ENCODE results near the gene S100A4. TPM values are rescaled to one million over a fixed set of nuclear protein-coding genes. Genes with fewer than 3 reads are reported as not detected.
"Not testable (repeated sequence)": the region's sequence is repeated elsewhere in the genome, so short reads cannot be mapped to it uniquely, and the experiment has no call there.

S100A4 gene
- polyA plus RNA-seq = 1,000 to 10,000 TPM in 1 of 3 donors, 100 to 1,000 TPM in 1, 10 to 100 TPM in 1; 46.0 to 3,087 (median 447) TPM

GRCh38 chr1:153545067-153546055 is at the start of gene S100A4:
Gene S100A4, minus strand, starts transcription at chr1:153545806. Its CDS starts 1,012 bp downstream, at chr1:153544794.
- peak within 1 kb of the TSS; percentile 53 for H3K27ac ChIP-seq (ENCODE audit: low read depth, low read length)
- WGBS, 3 donors = 15 to 54% (median 21%) methylated on average over 19 of the region's 19 CpGs

GRCh38 chr1:153592748-153593147 is 47.1 kb upstream of the S100A4 start:
- no peak overlapping the region for H3K27ac ChIP-seq (ENCODE audit: low read depth, low read length)
- 51 to 59% (median 53%) methylated on average over 4 of the region's 4 CpGs for WGBS, 3 donors

GRCh38 chr1:153588482-153588881 is 42.9 kb upstream of the S100A4 start:
- no peak overlapping the region for H3K27ac ChIP-seq (ENCODE audit: low read depth, low read length)
- WGBS, 3 donors = 69 to 81% (median 78%) methylated on average over 2 of the region's 2 CpGs

- H3K27ac ChIP-seq (ENCODE audit: low read depth, low read length) = not testable (repeated sequence)
- WGBS, 3 donors = 92 to 94% (median 92%) methylated on average over 10 of the region's 10 CpGs
These were observed 42.4 kb upstream of the S100A4 start for GRCh38 chr1:153588033-153588432.

GRCh38 chr1:153587314-153587713 is 41.7 kb upstream of the S100A4 start:
- WGBS, 3 donors = 48 to 61% (median 59%) methylated on average over 5 of the region's 5 CpGs
- no peak overlapping the region for H3K27ac ChIP-seq (ENCODE audit: low read depth, low read length)

GRCh38 chr1:153586347-153586746 is 40.7 kb upstream of the S100A4 start:
- 56 to 71% (median 58%) methylated on average over 1 of the region's 1 CpG for WGBS, 3 donors
- H3K27ac ChIP-seq (ENCODE audit: low read depth, low read length) = no peak overlapping the region

GRCh38 chr1:153585006-153585405 is 39.4 kb upstream of the S100A4 start:
- 54 to 96% (median 57%) methylated on average over 1 of the region's 1 CpG for WGBS, 3 donors
- H3K27ac ChIP-seq (ENCODE audit: low read depth, low read length) = no peak overlapping the region

- WGBS, 3 donors = 71 to 90% (median 81%) methylated on average over 2 of the region's 2 CpGs
- H3K27ac ChIP-seq (ENCODE audit: low read depth, low read length) = no peak overlapping the region
These were observed 38.4 kb upstream of the S100A4 start for GRCh38 chr1:153583976-153584375.

- 83 to 94% (median 92%) methylated on average over 2 to 3 of the region's 3 CpGs for WGBS, 3 donors
- H3K27ac ChIP-seq (ENCODE audit: low read depth, low read length) = not testable (repeated sequence)
These were observed 37.9 kb upstream of the S100A4 start for GRCh38 chr1:153583514-153583913.

GRCh38 chr1:153582836-153583235 is 37.2 kb upstream of the S100A4 start:
- WGBS, 3 donors = 92 to 93% (median 93%) methylated on average over 22 to 32 of the region's 34 CpGs
- not testable (repeated sequence) for H3K27ac ChIP-seq (ENCODE audit: low read depth, low read length)

- 76 to 87% (median 83%) methylated on average over 3 of the region's 3 CpGs for WGBS, 3 donors
- no peak overlapping the region for H3K27ac ChIP-seq (ENCODE audit: low read depth, low read length)
These were observed 33.3 kb upstream of the S100A4 start for GRCh38 chr1:153578936-153579335.

- H3K27ac ChIP-seq (ENCODE audit: low read depth, low read length) = no peak overlapping the region
These were observed 32.9 kb upstream of the S100A4 start for GRCh38 chr1:153578490-153578889.

GRCh38 chr1:153577624-153578051 is 32.0 kb upstream of the S100A4 start:
- 57 to 67% (median 65%) methylated on average over 9 of the region's 9 CpGs for WGBS, 3 donors
- no peak overlapping the region for H3K27ac ChIP-seq (ENCODE audit: low read depth, low read length)

GRCh38 chr1:153577138-153577537 is 31.5 kb upstream of the S100A4 start:
- H3K27ac ChIP-seq (ENCODE audit: low read depth, low read length) = no peak overlapping the region
- 50 to 70% (median 55%) methylated on average over 4 of the region's 4 CpGs for WGBS, 3 donors

- 84 to 89% (median 86%) methylated on average over 6 to 10 of the region's 10 CpGs for WGBS, 3 donors
- not testable (repeated sequence) for H3K27ac ChIP-seq (ENCODE audit: low read depth, low read length)
These were observed 29.9 kb upstream of the S100A4 start for GRCh38 chr1:153575497-153575896.

GRCh38 chr1:153575081-153575491 is 29.5 kb upstream of the S100A4 start:
- WGBS, 3 donors = 89 to 98% (median 95%) methylated on average over 29 to 35 of the region's 35 CpGs

GRCh38 chr1:153573351-153573750 is 27.7 kb upstream of the S100A4 start:
- WGBS, 3 donors = 50 to 75% (median 60%) methylated on average over 3 of the region's 3 CpGs

More at GRCh38 chr1:153575081-153575491, 29.5 kb upstream of the S100A4 start:
- not testable (repeated sequence) for H3K27ac ChIP-seq (ENCODE audit: low read depth, low read length)

GRCh38 chr1:153572569-153573015 is 27.0 kb upstream of the S100A4 start:
- H3K27ac ChIP-seq (ENCODE audit: low read depth, low read length) = no peak overlapping the region
- 9 to 17% (median 14%) methylated on average over 3 of the region's 3 CpGs for WGBS, 3 donors

More at GRCh38 chr1:153573351-153573750, 27.7 kb upstream of the S100A4 start:
- H3K27ac ChIP-seq (ENCODE audit: low read depth, low read length) = no peak overlapping the region

GRCh38 chr1:153571706-153572105 is 26.1 kb upstream of the S100A4 start:
- H3K27ac ChIP-seq (ENCODE audit: low read depth, low read length) = no peak overlapping the region
- WGBS, 3 donors = 70 to 78% (median 72%) methylated on average over 7 of the region's 7 CpGs
